Astrocyte (in vitro differentiated cells and primary cell): ENCODE results near the gene SPIN2B. TPM values are rescaled to one million over a fixed set of nuclear protein-coding genes. Genes with fewer than 3 reads are reported as not detected.

ENCODE experiments used
- total RNA-seq: library from RNA; stranded (reverse); gene quantifications from 2 replicates; pipeline ENCODE4 v1.2.1, GENCODE V29; 2021

Gene SPIN2B
- total RNA-seq, 1 donor from 2014 or later, result 13.0 TPM

Other genes with a start within 250 kb of the SPIN2B start
- gene SPIN3, start 126.0 kb downstream of the SPIN2B start, total RNA-seq, result 9.7 and 11.6 TPM in 2 replicates
- 1.2 TPM in 2 replicates for gene SPIN2A, start 15.8 kb upstream of the SPIN2B start, total RNA-seq
- gene FAAH2, start 165.2 kb upstream of the SPIN2B start, total RNA-seq, result 0.19 and 0.20 TPM in 2 replicates